Stimulated activated CD4-positive, alpha-beta T cell treated with anti-CD3 and anti-CD28 coated beads, Interleukin-4, amount 100 ng/mL, for 1 hour (primary cell): ENCODE data around the gene SKIDA1.

Experiments used
- DNase-seq: peaks from one replicate; pipeline ENCODE4 v3.0.0-alpha.2; 2020

SKIDA1 gene

DNA sequence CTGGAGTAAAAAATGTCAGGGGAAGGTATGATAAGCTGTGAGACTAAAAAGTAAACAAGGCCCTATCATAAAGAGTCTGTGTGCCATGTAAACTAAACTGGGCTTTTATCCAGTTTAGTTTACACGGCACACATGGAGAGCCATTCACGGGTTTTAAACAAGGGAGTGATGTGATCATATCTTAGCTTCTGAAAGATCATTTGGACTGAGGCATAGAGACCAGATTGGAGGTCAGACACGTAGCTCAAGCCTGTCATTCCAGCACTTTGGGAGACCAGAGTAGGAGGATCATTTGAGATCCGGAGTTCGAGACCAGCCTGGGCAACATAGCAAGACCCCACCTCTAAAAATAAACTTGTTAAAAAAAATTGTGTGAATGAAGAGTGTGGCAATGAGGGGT, 50.1 kb downstream of the SKIDA1 start:
- DNase-seq = no peak

DNA sequence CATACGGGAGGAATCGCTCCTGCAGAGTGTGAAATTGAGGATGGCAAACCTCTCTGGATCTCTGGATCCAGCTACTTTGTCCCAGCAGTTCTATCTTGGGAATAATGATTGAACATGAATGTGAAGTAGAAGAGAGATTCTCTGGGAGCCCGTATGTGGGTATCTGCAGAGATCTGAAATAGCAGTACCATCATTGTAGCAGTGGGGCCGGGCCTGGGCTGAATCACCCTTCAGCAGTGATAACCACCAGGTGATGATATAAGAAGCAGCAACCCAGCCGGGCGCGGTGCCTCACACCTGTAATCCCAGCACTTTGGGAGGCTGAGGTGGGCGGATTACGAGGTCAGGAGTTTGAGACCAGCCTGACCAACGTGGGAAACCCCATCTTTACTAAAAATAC, 51.9 kb downstream of the SKIDA1 start:
- no peak for DNase-seq

DNA sequence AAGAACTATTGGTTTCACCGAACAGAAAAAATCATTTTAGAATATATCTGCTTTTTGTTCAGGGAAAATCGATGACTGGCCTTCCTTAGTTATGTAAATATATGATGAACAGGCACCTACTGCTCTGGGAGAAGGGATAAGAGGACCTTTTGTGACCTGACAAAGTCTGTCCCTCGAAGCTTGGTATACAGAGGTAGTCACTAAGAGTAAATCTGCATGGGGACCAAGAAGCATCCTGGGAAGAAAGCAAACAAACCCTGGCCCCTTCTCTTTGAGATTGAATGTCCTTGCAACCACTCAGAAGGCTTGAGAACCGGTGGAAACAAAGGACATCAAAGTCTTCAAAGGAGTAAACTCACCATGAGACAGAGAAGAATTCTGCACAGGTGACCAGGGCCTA, 52.3 kb downstream of the SKIDA1 start:
- DNase-seq = no peak

DNA sequence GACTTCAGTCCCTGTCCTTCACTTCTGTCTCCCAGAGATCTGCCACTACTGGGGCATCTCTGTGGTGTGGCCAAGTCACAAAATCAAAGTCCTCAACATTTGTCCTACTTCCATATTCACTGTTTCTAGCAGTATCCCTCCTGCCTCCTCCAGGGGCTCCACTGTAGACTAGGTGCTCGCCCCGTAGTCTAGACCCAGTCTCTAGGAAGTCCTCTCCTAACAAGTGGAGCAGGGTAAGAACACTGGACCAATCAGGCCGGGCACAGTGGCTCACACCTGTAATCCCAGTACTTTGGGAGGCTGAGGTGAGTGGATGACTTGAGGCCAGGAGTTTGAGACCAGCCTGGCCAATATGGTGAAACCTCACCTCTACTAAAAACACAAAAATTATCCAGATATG, 57.4 kb downstream of the SKIDA1 start:
- DNase-seq = no peak

DNA sequence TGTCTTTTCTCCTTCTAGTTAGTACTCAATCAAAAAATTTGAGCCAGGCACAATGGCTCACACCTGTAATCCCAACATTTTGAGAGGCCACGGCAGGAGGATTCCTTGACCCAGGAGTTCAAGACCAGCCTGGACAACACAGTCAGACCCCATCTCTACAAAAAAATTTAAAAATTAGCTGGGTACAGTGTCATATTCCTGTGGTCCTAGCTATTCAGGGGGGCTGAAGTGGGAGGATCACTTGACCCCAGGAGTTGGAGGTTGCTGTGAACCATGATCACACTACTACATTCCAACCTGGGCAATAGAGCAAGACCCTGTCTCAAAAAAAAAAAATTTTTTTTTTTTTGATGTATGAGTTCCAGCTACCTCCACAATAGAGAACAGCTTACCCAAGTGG, 57.8 kb downstream of the SKIDA1 start:
- DNase-seq = no peak

DNA sequence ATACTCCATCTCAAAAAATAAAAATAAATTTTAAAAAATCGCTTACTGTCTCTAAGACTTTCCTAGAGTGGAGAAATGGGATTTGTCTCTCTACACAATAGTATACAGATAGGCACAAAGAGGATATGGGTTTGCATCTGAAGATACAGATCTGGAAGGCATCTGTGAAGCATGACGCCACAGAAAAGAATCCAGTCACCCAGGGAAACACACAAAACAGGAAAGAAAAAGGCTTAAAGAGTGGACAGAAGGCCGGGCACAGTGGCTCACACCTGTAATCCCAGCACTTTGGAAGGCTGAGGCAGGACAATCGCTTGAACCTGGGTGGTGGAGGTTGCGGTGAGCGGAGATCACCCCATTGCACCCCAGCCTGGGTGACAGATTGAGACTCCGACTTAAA, 61.3 kb downstream of the SKIDA1 start:
- DNase-seq = no peak
